Vagina (tissue), 2 donors: Measurements from ENCODE around the gene UBAP1L. TPM values are rescaled to one million over a fixed set of nuclear protein-coding genes. Genes with fewer than 3 reads are reported as not detected.
A peak's percentile ranks its signal among the peaks of the same experiment; 100 is the strongest.
"Not testable (repeated sequence)": the region's sequence is repeated elsewhere in the genome, so short reads cannot be mapped to it uniquely, and the experiment has no call there.

Experiments
- DNase-seq, 2 donors: peaks; one replicate each; pipeline ENCODE4 v3.0.0-alpha.2; 2017; ENCODE audit errors: extremely low spot score in 2 of 2
- H3K27ac ChIP-seq: fragments of 200-600 bp; sonication (generic); one replicate; pipeline ENCODE4 v1.5.1; 2019
- H3K27me3 ChIP-seq: fragments of 200-600 bp; sonication (generic); one replicate; pipeline ENCODE4 v1.5.1; 2019
- H3K36me3 ChIP-seq, 2 donors: fragments of 200-600 bp; sonication (generic); one replicate each; pipeline ENCODE4 v1.5.1; 2017 to 2019
- H3K4me1 ChIP-seq: fragments of 200-600 bp; sonication (generic); one replicate; pipeline ENCODE4 v1.5.1; 2019
- H3K4me3 ChIP-seq, 2 donors: fragments of 200-600 bp; sonication (generic); 1 replicate in 1 of 2; 2 replicates in 1 of 2; pipeline ENCODE4 v1.5.1; 2016 to 2019
- H3K9me3 ChIP-seq: fragments of 200-600 bp; sonication (generic); one replicate; pipeline ENCODE4 v1.5.1; 2019
- POLR2A ChIP-seq, 2 donors: fragments of 450-650 bp; IDR thresholded peaks; one replicate each; pipeline ENCODE4 v1.6.1; 2017; ENCODE audit warnings: antibody characterized with exemption in 2 of 2, mild to moderate bottlenecking in 2 of 2, moderate library complexity in 2 of 2
- POLR2AphosphoS5 ChIP-seq, 2 donors: sonication (generic); formaldehyde crosslinking; IDR thresholded peaks; one replicate each; pipeline ENCODE4 v1.9.0; 2017; ENCODE audit warnings: antibody characterized with exemption in 2 of 2, mild to moderate bottlenecking in 2 of 2, low read depth in 1 of 2; ENCODE audit not compliant: insufficient read depth in 1 of 2
- intact Hi-C: fragments of 100-400 bp; cut with DNase I; formaldehyde crosslinking; loops from one replicate; pipeline ENCODE4 v1.15.1; 2023
- small RNA-seq: library from RNA; depleted of rRNA; stranded (forward); fragments of <200 nt; gene quantifications from one replicate; pipeline ENCODE3, GENCODE V24; 2016
- total RNA-seq: library from RNA; depleted of rRNA; stranded (reverse); fragments of >200 nt; gene quantifications from one replicate; pipeline ENCODE4 v1.2.3, GENCODE V29; 2016
- TF ChIP-seq, protein P1 (sequence below), 3 experiments: fragments of 450-650 bp in 2 of 3; fragments of 200-600 bp in 1 of 3; sonication (generic) in 1 of 3; IDR thresholded peaks; one replicate each; pipeline ENCODE4 v1.5.1; 2017 to 2019; ENCODE audit warnings: antibody characterized with exemption in 3 of 3, mild to moderate bottlenecking in 2 of 3, moderate library complexity in 2 of 3

The UBAP1L gene
- total RNA-seq, 1 donor from 2014 or later, result 5.4 TPM

DNA sequence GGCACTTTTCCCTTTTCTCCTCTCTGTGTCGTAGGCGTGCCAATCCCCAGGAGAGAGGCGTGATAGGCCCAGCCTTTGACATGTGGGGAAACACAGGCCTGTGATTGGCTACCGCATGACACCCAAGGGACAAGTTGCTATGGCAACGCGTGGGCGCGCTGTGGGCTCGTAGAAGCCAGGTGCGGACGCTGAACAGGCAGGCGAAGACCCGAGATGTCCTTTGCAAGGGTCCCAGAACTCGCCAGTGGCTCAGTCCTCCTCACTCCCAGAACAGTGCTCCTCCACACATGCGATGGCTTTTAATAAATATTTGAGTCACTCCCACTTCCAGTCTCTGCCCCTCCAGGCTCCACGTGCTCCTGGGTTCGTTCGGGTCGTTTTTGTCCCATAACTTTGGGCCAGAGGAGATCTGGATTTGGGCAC, 65.6 kb downstream of the UBAP1L start:
- peak in 1 of 2 donors; percentile 93 for DNase-seq
- Histone ChIP-seq H3K4me3 (peak overlapping the region; percentile 9 to 32), H3K4me1 (peaks cover 23% of the 10 kb centered on the region), H3K27ac (peak overlapping the region; percentile 2), H3K36me3 (no peaks in the 10 kb centered on the region), H3K27me3 (no peaks in the 10 kb centered on the region), H3K9me3 (no peaks in the 10 kb centered on the region)
- intact Hi-C loops, result no loop called here
- TF ChIP-seq POLR2A (IDR thresholded peaks at IDR 0.05) (no peak), POLR2AphosphoS5 (IDR thresholded peaks at IDR 0.05; ENCODE audit: insufficient read depth in 1 of 2, low read depth in 1 of 2) (peak; percentile 14 to 49)

DNA sequence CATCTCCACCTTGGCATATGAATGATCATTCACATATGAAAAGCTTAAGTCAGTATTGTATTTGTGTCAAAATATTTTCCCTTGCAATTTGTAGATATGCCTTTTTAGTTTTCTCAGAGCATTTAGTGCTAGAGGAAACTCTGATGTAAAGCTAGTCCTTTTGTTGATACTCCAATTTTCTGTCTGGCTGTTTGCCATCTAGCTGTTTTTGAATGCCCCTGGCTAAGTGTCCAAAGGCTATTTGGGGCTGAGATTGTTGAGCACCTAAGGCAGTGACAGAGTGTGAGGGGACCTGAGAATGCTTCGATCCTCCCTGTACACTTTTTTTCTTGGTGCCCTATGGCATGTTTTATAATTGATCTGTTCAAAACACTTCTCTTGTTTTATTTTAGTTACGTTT, 66.8 kb downstream of the UBAP1L start:
- no peak for DNase-seq
- no peaks in the 10 kb centered on the region for H3K27me3 ChIP-seq
- H3K27ac ChIP-seq, result no peak overlapping the region
- H3K9me3 ChIP-seq, result no peaks in the 10 kb centered on the region
- TF ChIP-seq POLR2A (IDR thresholded peaks at IDR 0.05), result no peak
- no peak for TF ChIP-seq POLR2AphosphoS5 (IDR thresholded peaks at IDR 0.05; ENCODE audit: insufficient read depth in 1 of 2, low read depth in 1 of 2)
- TF ChIP-seq, protein P1, sequence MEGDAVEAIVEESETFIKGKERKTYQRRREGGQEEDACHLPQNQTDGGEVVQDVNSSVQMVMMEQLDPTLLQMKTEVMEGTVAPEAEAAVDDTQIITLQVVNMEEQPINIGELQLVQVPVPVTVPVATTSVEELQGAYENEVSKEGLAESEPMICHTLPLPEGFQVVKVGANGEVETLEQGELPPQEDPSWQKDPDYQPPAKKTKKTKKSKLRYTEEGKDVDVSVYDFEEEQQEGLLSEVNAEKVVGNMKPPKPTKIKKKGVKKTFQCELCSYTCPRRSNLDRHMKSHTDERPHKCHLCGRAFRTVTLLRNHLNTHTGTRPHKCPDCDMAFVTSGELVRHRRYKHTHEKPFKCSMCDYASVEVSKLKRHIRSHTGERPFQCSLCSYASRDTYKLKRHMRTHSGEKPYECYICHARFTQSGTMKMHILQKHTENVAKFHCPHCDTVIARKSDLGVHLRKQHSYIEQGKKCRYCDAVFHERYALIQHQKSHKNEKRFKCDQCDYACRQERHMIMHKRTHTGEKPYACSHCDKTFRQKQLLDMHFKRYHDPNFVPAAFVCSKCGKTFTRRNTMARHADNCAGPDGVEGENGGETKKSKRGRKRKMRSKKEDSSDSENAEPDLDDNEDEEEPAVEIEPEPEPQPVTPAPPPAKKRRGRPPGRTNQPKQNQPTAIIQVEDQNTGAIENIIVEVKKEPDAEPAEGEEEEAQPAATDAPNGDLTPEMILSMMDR (IDR thresholded peaks at IDR 0.05), result no peak
- H3K4me3 ChIP-seq, result no peak overlapping the region
- no peaks in the 10 kb centered on the region for H3K36me3 ChIP-seq
- H3K4me1 ChIP-seq, result peaks cover 34% of the 10 kb centered on the region
- intact Hi-C loops, result no loop called here

DNA sequence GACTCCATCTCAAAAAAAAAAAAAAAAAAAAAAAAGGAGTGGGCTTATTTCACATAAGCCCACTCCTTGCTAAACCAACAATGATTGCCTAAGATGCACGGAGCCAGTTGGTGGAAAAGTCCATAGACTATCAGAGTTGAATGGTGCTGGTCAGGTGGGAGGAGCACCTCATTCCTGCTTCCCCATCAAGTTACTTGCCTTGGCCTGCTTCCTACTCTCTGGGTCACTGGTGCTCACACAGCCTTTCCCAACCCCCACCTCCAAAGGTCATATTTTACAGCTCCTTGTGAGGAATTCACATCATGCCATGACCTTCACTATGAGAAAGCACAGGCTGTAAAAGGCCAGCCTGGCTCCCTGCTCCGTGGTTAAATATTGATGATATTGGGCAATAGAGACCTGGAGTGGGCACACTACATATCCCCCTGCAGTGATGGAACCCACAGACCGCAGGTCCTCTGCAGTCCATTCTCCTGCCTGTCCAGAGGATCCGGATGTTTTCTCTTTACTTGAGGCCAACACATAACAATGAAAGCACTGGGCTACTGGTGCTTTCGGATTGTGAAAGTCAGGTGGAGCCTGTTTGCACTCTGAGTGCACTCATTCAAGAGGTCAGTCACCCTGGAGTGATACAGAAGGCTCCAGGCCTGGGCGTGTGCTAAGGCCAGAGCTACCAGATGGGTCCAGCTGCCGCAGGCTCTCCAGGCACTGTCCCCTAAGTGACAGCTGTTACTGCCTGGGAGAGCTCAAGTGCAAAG, 70.1 kb downstream of the UBAP1L start, which contains the start of gene SLC51B:
Gene SLC51B (plus strand): TSS at position 664 of the 758 bp plus-strand sequence. CDS start 4,618 bp downstream, outside the sequence.
- no peak for TF ChIP-seq POLR2A (IDR thresholded peaks at IDR 0.05)
- TF ChIP-seq, protein P1 (IDR thresholded peaks at IDR 0.05), result no peak
- TF ChIP-seq POLR2AphosphoS5 (IDR thresholded peaks at IDR 0.05; ENCODE audit: insufficient read depth in 1 of 2, low read depth in 1 of 2), result no peak
- intact Hi-C loops, result loop anchor here (5.0 kb wide), 1 partner anchor 32 kb away; the partner anchor contains the start of gene KBTBD13
- H3K4me3 ChIP-seq, result no peak within 1 kb of the TSS
- no peaks in the 10 kb centered on the region for H3K27me3 ChIP-seq
- peaks cover 41% of the 10 kb centered on the region for H3K4me1 ChIP-seq
- H3K9me3 ChIP-seq, result no peaks in the 10 kb centered on the region
- H3K36me3 ChIP-seq, result no peaks in the 10 kb centered on the region
- DNase-seq, result no peak
- no peak within 1 kb of the TSS for H3K27ac ChIP-seq

DNA sequence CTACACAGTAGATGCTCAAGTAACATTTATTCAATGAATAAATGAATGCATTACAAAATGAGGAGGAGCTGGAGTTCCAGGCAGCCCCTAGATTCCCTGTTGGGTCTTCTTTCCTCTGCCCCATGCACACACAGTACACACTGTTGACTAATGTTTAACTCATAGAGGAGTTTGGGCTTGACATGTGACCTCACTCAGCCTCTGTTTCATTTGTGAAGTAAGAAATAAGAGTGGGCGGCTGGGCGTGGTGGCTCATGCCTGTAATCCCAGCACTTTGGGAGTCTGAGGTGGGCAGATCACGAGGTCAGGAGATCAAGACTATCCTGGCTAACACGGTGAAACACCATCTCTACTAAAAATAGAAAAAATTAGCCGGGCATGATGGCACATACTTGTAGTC, 70.8 kb downstream of the UBAP1L start:
- not testable (repeated sequence) for H3K27ac ChIP-seq, H3K9me3 ChIP-seq
- intact Hi-C loops, result loop anchor here (5.0 kb wide), 1 partner anchor 33 kb away; the partner anchor contains the start of gene KBTBD13

DNA sequence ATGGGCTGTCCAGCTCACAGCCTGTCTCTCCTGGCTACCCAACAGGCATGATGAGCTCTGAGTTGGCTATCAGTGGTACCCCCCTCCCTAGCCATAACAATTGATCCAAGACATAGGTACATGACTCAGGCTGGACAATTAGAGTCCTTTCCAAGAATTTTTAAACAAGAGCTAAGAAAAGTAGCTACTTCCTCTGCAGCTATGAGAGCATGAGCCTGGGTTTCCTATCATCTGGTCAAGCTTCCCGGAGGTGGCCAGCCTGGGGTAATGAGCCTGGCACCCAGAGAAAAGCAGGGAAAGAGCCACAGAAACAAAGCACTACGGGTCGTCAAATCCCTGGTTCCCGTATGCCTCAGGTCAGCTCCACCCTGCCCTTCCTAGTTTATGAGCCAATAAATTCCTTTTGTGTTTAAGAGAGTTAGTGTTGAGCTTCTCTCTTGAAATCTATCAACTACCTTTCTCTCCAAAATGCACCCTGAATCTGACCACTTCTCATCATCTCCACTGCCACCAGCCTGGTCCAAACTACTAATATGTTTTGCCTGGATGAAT, 72.1 kb downstream of the UBAP1L start:
- DNase-seq, result no peak
- intact Hi-C loops, result loop anchor here (5.0 kb wide), 1 partner anchor 34 kb away; the partner anchor contains the start of gene KBTBD13

More for the DNA sequence above, 70.8 kb downstream of the UBAP1L start:
- H3K27me3 ChIP-seq, DNase-seq, H3K4me3 ChIP-seq, H3K36me3 ChIP-seq: not testable (repeated sequence)
- peaks cover 36% of the 10 kb centered on the region for H3K4me1 ChIP-seq

More for the DNA sequence above, 72.1 kb downstream of the UBAP1L start:
- no peak for TF ChIP-seq POLR2AphosphoS5 (IDR thresholded peaks at IDR 0.05; ENCODE audit: insufficient read depth in 1 of 2, low read depth in 1 of 2)
- TF ChIP-seq, protein P1 (IDR thresholded peaks at IDR 0.05), result no peak
- TF ChIP-seq POLR2A (IDR thresholded peaks at IDR 0.05), result no peak
- Histone ChIP-seq H3K9me3 (no peaks in the 10 kb centered on the region), H3K4me1 (peaks cover 36% of the 10 kb centered on the region), H3K36me3 (no peaks in the 10 kb centered on the region), H3K27ac (peak overlapping the region; percentile 18), H3K27me3 (no peaks in the 10 kb centered on the region), H3K4me3 (no peak overlapping the region)

Small RNA genes lying within 50 kb of the gene (small RNA-seq; reads per million reads assigned to genes)
- not detected for gene AC013553.1

Other genes with a start within 250 kb of the UBAP1L start
- 17.7 TPM for gene ANKDD1A, start 203.3 kb downstream of the UBAP1L start, total RNA-seq
- gene SPG21, start 125.3 kb downstream of the UBAP1L start, total RNA-seq, result 62.6 TPM
- 18.7 TPM for gene MTFMT, start 85.6 kb downstream of the UBAP1L start, total RNA-seq
- gene SLC51B, start 69.8 kb downstream of the UBAP1L start, total RNA-seq, result not detected
- gene RASL12, start 47.2 kb downstream of the UBAP1L start, total RNA-seq, result 85.7 TPM
- not detected for gene KBTBD13, start 38.5 kb downstream of the UBAP1L start, total RNA-seq
- 16.5 TPM for gene PDCD7, start 18.6 kb upstream of the UBAP1L start, total RNA-seq
- gene CLPX, start 70.1 kb upstream of the UBAP1L start, total RNA-seq, result 46.4 TPM
- gene CILP, start 96.3 kb upstream of the UBAP1L start, total RNA-seq, result 129 TPM
- 12.8 TPM for gene PARP16, start 171.7 kb upstream of the UBAP1L start, total RNA-seq
- gene RNU5A-1, start 180.9 kb upstream of the UBAP1L start, total RNA-seq, result not detected
- gene RNU5B-1, start 189.5 kb upstream of the UBAP1L start, total RNA-seq, result not detected